SIG-M5 (cell line): Measurements from ENCODE around the gene ITIH5.
"Not testable (repeated sequence)": the region's sequence is repeated elsewhere in the genome, so short reads cannot be mapped to it uniquely, and the experiment has no call there.

Experiments used
- DNase-seq: peaks from one replicate; lab custom pipeline; 2025; lab: John Stamatoyannopoulos, UW

ITIH5 gene

GRCh38 chr10:7666253-7667023, at the start of gene ITIH5:
ITIH5 (minus strand) TSS chr10:7666966; CDS start chr10:7666892, 74 bp downstream.
- DNase-seq, result no peak

- DNase-seq, result no peak
Measured at GRCh38 chr10:7715515-7715914, 48.7 kb upstream of the ITIH5 start.

GRCh38 chr10:7711075-7711474, 44.3 kb upstream of the ITIH5 start:
- DNase-seq, result not testable (repeated sequence)

GRCh38 chr10:7710446-7710845, 43.7 kb upstream of the ITIH5 start:
- no peak for DNase-seq

GRCh38 chr10:7708832-7709231, 42.1 kb upstream of the ITIH5 start:
- no peak for DNase-seq

- no peak for DNase-seq
Measured at GRCh38 chr10:7707858-7708622, 41.3 kb upstream of the ITIH5 start.

- DNase-seq, result no peak
Measured at GRCh38 chr10:7707102-7707501, 40.3 kb upstream of the ITIH5 start.

GRCh38 chr10:7706534-7707073, 39.8 kb upstream of the ITIH5 start:
- DNase-seq, result no peak

- DNase-seq, result no peak
Measured at GRCh38 chr10:7705341-7705740, 38.6 kb upstream of the ITIH5 start.

- no peak for DNase-seq
Measured at GRCh38 chr10:7704071-7705016, 37.6 kb upstream of the ITIH5 start.

GRCh38 chr10:7703140-7703539, 36.4 kb upstream of the ITIH5 start, which contains the start of gene ITIH2:
ITIH2 (plus strand) TSS chr10:7703316; CDS start chr10:7703435, 119 bp downstream.
- DNase-seq, result no peak

- DNase-seq, result no peak
Measured at GRCh38 chr10:7702288-7702812, 35.6 kb upstream of the ITIH5 start.

GRCh38 chr10:7701158-7701742, 34.5 kb upstream of the ITIH5 start:
- DNase-seq, result no peak

- no peak for DNase-seq
Measured at GRCh38 chr10:7700577-7701125, 33.9 kb upstream of the ITIH5 start.

GRCh38 chr10:7697426-7697825, 30.7 kb upstream of the ITIH5 start:
- no peak for DNase-seq

- no peak for DNase-seq
Measured at GRCh38 chr10:7696545-7696944, 29.8 kb upstream of the ITIH5 start.

- DNase-seq, result not testable (repeated sequence)
Measured at GRCh38 chr10:7693194-7693593, 26.4 kb upstream of the ITIH5 start.

- not testable (repeated sequence) for DNase-seq
Measured at GRCh38 chr10:7692368-7692767, 25.6 kb upstream of the ITIH5 start.

GRCh38 chr10:7690885-7691597, 24.3 kb upstream of the ITIH5 start:
- not testable (repeated sequence) for DNase-seq

GRCh38 chr10:7689591-7689990, 22.8 kb upstream of the ITIH5 start:
- no peak for DNase-seq
